ENCODE results near the gene IGF2R.
"Not testable (repeated sequence)": the region's sequence is repeated elsewhere in the genome, so short reads cannot be mapped to it uniquely, and the experiment has no call there.

Gene IGF2R

DNA sequence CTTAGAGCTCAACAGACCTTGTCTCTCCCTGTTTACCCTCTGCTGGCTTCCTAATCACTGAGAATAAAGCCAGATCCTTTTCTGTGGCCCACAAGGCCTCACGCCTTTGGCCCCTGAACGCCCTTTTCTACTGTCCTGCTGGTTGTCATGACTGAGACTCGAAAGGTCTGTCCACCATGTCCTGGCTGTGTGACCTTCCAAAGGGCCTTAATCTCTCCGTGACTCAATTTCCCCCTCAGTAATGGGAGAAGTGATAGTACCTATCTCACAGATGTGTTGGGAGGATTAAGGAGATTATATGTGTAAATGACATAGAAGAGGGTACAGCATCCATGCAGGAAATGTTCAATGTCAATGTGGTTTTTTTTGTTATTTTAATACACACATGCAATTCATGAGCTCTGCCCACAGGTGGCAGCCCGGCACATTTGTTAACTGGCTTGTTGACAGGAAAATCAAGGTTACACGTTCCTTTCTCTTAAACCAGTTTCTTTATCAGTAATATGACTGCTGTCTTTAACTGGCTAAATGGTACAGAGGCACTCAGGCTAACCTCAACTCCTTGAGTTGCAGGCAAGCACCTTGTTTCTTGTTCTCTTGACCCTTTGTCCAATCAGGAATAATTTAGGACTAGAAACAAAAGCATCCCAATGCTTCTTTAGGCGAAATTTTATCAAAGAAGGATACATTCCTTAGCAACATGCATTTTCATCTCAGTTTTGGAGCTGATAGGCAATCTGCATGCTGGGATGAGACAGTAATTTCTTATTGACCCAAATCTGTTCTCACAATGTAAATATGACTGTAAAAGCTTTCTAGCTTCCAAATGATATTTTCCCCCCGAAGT is 169.3 kb downstream of the IGF2R start:
- H3K4me3 ChIP-seq (ENCODE audit: insufficient read depth, low read depth, low read length, poor library complexity, severe bottlenecking) = no peak overlapping the region
- no peaks in the 10 kb centered on the region for H3K9me3 ChIP-seq (ENCODE audit: control insufficient read depth, low read length)
- no peaks in the 10 kb centered on the region for H3K4me1 ChIP-seq (ENCODE audit: control insufficient read depth, insufficient read depth, low read length, poor library complexity, severe bottlenecking)
- no peaks in the 10 kb centered on the region for H3K36me3 ChIP-seq (ENCODE audit: control insufficient read depth, insufficient read depth, low read length)
- H3K27ac ChIP-seq (ENCODE audit: insufficient read depth, low read length, poor library complexity, severe bottlenecking) = no peak overlapping the region
- H3K27me3 ChIP-seq (replicated peaks; ENCODE audit: control insufficient read depth, insufficient read depth, low read length, poor library complexity, severe bottlenecking) = no peaks in the 10 kb centered on the region
- DNase-seq = peak; percentile 9 to 44 (median 18)

DNA sequence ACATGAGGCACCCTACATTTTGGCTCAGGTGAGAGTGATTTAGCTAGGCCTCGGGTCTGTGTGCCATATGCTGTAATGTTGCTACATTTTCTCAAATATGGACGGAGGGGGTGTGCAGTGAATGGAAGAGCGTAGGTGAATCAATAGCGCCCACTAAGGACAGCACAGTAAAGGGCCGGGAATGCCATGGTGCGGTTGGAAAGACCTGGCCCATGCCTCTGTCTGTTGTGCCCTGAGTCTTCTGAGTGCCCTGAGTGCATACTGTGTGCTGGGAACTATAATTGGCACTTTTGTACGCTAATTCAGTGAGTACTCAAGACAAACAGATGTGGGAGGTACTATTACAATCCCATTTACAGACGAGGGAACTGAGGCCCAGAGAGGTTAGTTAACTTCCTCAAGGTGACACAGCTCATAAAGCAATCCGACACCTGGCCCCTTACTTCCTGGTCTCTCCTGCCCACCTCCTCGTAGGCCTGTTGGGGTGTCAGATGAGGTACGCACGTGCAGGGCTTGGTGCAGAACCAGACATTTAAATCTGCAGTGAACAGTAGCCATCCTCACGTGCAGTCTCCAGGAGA is 170.0 kb downstream of the IGF2R start:
- no peak for DNase-seq
- Histone ChIP-seq H3K4me3 (ENCODE audit: insufficient read depth, low read depth, low read length, poor library complexity, severe bottlenecking) (no peak overlapping the region), H3K27ac (ENCODE audit: insufficient read depth, low read length, poor library complexity, severe bottlenecking) (no peak overlapping the region)

DNA sequence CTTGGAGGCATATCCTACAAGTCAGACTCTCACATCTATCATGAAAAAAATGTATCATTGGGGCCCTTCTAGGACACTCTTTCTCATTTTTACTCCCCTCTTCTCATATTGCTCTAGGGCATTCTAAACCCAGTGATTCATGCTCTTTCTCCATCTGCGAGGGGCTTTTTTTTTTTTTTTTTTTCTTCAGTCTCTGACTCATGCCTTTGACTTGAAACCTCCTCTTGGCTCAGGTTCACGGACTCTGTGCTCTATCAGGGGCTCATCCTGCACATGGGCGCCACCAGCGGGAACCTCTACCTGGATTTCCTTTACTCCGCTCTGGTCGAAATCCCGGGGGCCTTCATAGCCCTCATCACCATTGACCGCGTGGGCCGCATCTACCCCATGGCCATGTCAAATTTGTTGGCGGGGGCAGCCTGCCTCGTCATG is 170.6 kb downstream of the IGF2R start:
- no peak for DNase-seq

More for the DNA sequence above, 170.0 kb downstream of the IGF2R start:
- H3K4me1 ChIP-seq (ENCODE audit: control insufficient read depth, insufficient read depth, low read length, poor library complexity, severe bottlenecking) = no peaks in the 10 kb centered on the region
- H3K9me3 ChIP-seq (ENCODE audit: control insufficient read depth, low read length) = no peaks in the 10 kb centered on the region
- H3K36me3 ChIP-seq (ENCODE audit: control insufficient read depth, insufficient read depth, low read length) = no peaks in the 10 kb centered on the region
- H3K27me3 ChIP-seq (replicated peaks; ENCODE audit: control insufficient read depth, insufficient read depth, low read length, poor library complexity, severe bottlenecking) = no peaks in the 10 kb centered on the region

DNA sequence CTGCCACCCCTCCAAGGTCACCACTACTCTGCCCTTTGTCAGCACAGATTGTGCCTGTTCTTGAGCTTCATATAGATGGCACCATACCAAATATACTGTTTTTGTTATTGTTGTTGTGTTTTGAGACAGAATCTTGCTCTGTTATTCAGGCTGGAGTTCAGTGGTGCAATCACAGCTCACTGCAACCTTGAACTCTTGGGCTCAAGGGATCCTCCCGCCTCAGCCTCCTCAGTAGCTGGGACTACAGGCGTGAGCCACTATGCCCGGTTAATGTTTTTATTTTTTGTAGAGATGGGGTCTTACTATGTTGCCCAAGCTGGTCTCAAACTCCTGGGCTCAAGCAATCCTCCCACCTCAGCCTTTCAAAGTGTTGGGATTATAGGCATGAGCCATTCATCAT is 171.6 kb downstream of the IGF2R start:
- H3K27ac ChIP-seq (ENCODE audit: insufficient read depth, low read length, poor library complexity, severe bottlenecking); H3K4me1 ChIP-seq (ENCODE audit: control insufficient read depth, insufficient read depth, low read length, poor library complexity, severe bottlenecking); H3K4me3 ChIP-seq (ENCODE audit: insufficient read depth, low read depth, low read length, poor library complexity, severe bottlenecking); H3K36me3 ChIP-seq (ENCODE audit: control insufficient read depth, insufficient read depth, low read length); H3K9me3 ChIP-seq (ENCODE audit: control insufficient read depth, low read length); DNase-seq; H3K27me3 ChIP-seq (replicated peaks; ENCODE audit: control insufficient read depth, insufficient read depth, low read length, poor library complexity, severe bottlenecking): not testable (repeated sequence)

More for the DNA sequence above, 170.6 kb downstream of the IGF2R start:
- H3K27ac ChIP-seq (ENCODE audit: insufficient read depth, low read length, poor library complexity, severe bottlenecking) = no peak overlapping the region
- no peaks in the 10 kb centered on the region for H3K4me1 ChIP-seq (ENCODE audit: control insufficient read depth, insufficient read depth, low read length, poor library complexity, severe bottlenecking)
- no peak overlapping the region for H3K4me3 ChIP-seq (ENCODE audit: insufficient read depth, low read depth, low read length, poor library complexity, severe bottlenecking)
- H3K36me3 ChIP-seq (ENCODE audit: control insufficient read depth, insufficient read depth, low read length) = no peaks in the 10 kb centered on the region
- no peaks in the 10 kb centered on the region for H3K9me3 ChIP-seq (ENCODE audit: control insufficient read depth, low read length)
- no peaks in the 10 kb centered on the region for H3K27me3 ChIP-seq (replicated peaks; ENCODE audit: control insufficient read depth, insufficient read depth, low read length, poor library complexity, severe bottlenecking)

GRCh38 chr6:160141001-160141726 is 172.3 kb downstream of the IGF2R start:
- no peak for DNase-seq
- Histone ChIP-seq H3K27ac (ENCODE audit: insufficient read depth, low read length, poor library complexity, severe bottlenecking) (no peak overlapping the region), H3K4me3 (ENCODE audit: insufficient read depth, low read depth, low read length, poor library complexity, severe bottlenecking) (no peak overlapping the region), H3K27me3 (replicated peaks; ENCODE audit: control insufficient read depth, insufficient read depth, low read length, poor library complexity, severe bottlenecking) (no peaks in the 10 kb centered on the region), H3K4me1 (ENCODE audit: control insufficient read depth, insufficient read depth, low read length, poor library complexity, severe bottlenecking) (no peaks in the 10 kb centered on the region), H3K9me3 (ENCODE audit: control insufficient read depth, low read length) (no peaks in the 10 kb centered on the region), H3K36me3 (ENCODE audit: control insufficient read depth, insufficient read depth, low read length) (no peaks in the 10 kb centered on the region)

DNA sequence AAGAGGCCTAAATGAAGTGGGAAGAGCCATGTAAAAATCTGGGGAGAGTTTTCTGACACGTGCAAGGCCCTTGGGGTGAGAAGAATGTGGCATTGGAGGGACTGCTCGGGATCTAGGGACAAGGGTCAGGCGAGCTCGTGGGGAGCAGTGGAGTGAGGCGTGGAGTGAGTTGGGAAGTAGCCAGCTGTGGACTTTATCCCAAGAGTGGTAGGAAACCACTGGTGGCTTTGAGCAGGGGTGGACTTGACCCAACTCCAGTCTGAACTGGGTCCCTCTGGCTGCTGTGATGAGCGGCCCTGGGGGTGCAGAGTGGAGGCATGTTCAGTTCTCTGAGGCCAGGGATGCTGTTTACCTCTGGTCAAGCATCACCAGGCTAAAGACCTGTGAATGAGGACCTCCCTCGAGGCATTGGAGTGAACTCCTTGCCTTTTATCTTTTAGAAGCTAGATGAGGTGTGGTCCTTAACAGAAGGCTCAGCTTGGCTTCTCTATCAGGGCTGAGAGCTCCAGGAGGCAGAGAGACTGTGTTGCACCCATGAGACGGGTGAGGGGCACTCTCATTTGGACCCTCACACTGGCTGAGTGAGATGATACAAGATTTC is 173.3 kb downstream of the IGF2R start:
- H3K4me1 ChIP-seq (ENCODE audit: control insufficient read depth, insufficient read depth, low read length, poor library complexity, severe bottlenecking) = no peaks in the 10 kb centered on the region
- no peak for DNase-seq

GRCh38 chr6:160146454-160147145 is 177.7 kb downstream of the IGF2R start:
- Histone ChIP-seq H3K9me3 (ENCODE audit: control insufficient read depth, low read length) (no peaks in the 10 kb centered on the region), H3K4me3 (ENCODE audit: insufficient read depth, low read depth, low read length, poor library complexity, severe bottlenecking) (no peak overlapping the region), H3K36me3 (ENCODE audit: control insufficient read depth, insufficient read depth, low read length) (no peaks in the 10 kb centered on the region), H3K4me1 (ENCODE audit: control insufficient read depth, insufficient read depth, low read length, poor library complexity, severe bottlenecking) (no peaks in the 10 kb centered on the region), H3K27me3 (replicated peaks; ENCODE audit: control insufficient read depth, insufficient read depth, low read length, poor library complexity, severe bottlenecking) (no peaks in the 10 kb centered on the region), H3K27ac (ENCODE audit: insufficient read depth, low read length, poor library complexity, severe bottlenecking) (no peak overlapping the region)
- no peak for DNase-seq

More for the DNA sequence above, 173.3 kb downstream of the IGF2R start:
- H3K36me3 ChIP-seq (ENCODE audit: control insufficient read depth, insufficient read depth, low read length) = no peaks in the 10 kb centered on the region
- H3K9me3 ChIP-seq (ENCODE audit: control insufficient read depth, low read length) = no peaks in the 10 kb centered on the region
- H3K4me3 ChIP-seq (ENCODE audit: insufficient read depth, low read depth, low read length, poor library complexity, severe bottlenecking) = no peak overlapping the region
- no peaks in the 10 kb centered on the region for H3K27me3 ChIP-seq (replicated peaks; ENCODE audit: control insufficient read depth, insufficient read depth, low read length, poor library complexity, severe bottlenecking)
- no peak overlapping the region for H3K27ac ChIP-seq (ENCODE audit: insufficient read depth, low read length, poor library complexity, severe bottlenecking)

GRCh38 chr6:160147146-160147536 is 178.3 kb downstream of the IGF2R start:
- Histone ChIP-seq H3K4me1 (ENCODE audit: control insufficient read depth, insufficient read depth, low read length, poor library complexity, severe bottlenecking) (no peaks in the 10 kb centered on the region), H3K36me3 (ENCODE audit: control insufficient read depth, insufficient read depth, low read length) (no peaks in the 10 kb centered on the region), H3K9me3 (ENCODE audit: control insufficient read depth, low read length) (no peaks in the 10 kb centered on the region), H3K27ac (ENCODE audit: insufficient read depth, low read length, poor library complexity, severe bottlenecking) (no peak overlapping the region), H3K4me3 (ENCODE audit: insufficient read depth, low read depth, low read length, poor library complexity, severe bottlenecking) (no peak overlapping the region), H3K27me3 (replicated peaks; ENCODE audit: control insufficient read depth, insufficient read depth, low read length, poor library complexity, severe bottlenecking) (no peaks in the 10 kb centered on the region)
- no peak for DNase-seq

GRCh38 chr6:160154471-160154870 is 185.6 kb downstream of the IGF2R start:
- no peak overlapping the region for H3K27ac ChIP-seq (ENCODE audit: insufficient read depth, low read length, poor library complexity, severe bottlenecking)
- no peaks in the 10 kb centered on the region for H3K9me3 ChIP-seq (ENCODE audit: control insufficient read depth, low read length)
- H3K36me3 ChIP-seq (ENCODE audit: control insufficient read depth, insufficient read depth, low read length) = no peaks in the 10 kb centered on the region
- H3K4me3 ChIP-seq (ENCODE audit: insufficient read depth, low read depth, low read length, poor library complexity, severe bottlenecking) = no peak overlapping the region
- DNase-seq = no peak
- no peaks in the 10 kb centered on the region for H3K4me1 ChIP-seq (ENCODE audit: control insufficient read depth, insufficient read depth, low read length, poor library complexity, severe bottlenecking)
- no peaks in the 10 kb centered on the region for H3K27me3 ChIP-seq (replicated peaks; ENCODE audit: control insufficient read depth, insufficient read depth, low read length, poor library complexity, severe bottlenecking)
